ENCODE measurements around the gene PIGP.

DNA sequence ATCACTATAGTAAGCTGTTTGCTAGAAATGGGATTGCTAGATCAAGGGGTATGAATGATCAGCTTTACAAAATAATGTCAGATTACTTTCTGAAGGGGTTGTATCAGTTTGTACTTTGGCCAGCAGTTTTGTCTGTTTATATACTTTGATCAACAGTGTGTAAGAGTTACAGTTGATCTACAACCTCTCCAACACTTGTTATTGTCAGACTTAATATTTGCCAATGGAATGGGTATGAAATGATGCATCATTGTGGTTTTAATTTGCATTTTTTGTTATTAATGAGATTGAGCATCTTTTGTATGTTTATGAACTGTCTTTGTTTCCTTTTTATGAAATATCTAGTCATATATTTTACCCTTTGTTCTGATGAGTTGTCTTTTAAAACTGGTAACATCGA is 4.5 kb upstream of the PIGP start:
- TF ChIP-seq, protein P1, sequence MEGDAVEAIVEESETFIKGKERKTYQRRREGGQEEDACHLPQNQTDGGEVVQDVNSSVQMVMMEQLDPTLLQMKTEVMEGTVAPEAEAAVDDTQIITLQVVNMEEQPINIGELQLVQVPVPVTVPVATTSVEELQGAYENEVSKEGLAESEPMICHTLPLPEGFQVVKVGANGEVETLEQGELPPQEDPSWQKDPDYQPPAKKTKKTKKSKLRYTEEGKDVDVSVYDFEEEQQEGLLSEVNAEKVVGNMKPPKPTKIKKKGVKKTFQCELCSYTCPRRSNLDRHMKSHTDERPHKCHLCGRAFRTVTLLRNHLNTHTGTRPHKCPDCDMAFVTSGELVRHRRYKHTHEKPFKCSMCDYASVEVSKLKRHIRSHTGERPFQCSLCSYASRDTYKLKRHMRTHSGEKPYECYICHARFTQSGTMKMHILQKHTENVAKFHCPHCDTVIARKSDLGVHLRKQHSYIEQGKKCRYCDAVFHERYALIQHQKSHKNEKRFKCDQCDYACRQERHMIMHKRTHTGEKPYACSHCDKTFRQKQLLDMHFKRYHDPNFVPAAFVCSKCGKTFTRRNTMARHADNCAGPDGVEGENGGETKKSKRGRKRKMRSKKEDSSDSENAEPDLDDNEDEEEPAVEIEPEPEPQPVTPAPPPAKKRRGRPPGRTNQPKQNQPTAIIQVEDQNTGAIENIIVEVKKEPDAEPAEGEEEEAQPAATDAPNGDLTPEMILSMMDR (IDR thresholded peaks at IDR 0.05; ENCODE audit: low read depth, low read length): no peak
- no peak for TF ChIP-seq EZH2phosphoT487 (IDR thresholded peaks at IDR 0.05; ENCODE audit: low read depth)
